ENCODE data around the gene ENDOD1.

The ENDOD1 gene

GRCh38 chr11:95156133-95156721 is 66.6 kb downstream of the ENDOD1 start:
- Histone ChIP-seq H3K4me3 (ENCODE audit: severe bottlenecking) (no peak overlapping the region), H3K27ac (ENCODE audit: poor library complexity, severe bottlenecking) (no peak overlapping the region), H3K36me3 (ENCODE audit: low read depth) (no peaks in the 10 kb centered on the region), H3K27me3 (ENCODE audit: insufficient read depth, poor library complexity, severe bottlenecking) (no peaks in the 10 kb centered on the region), H3K4me1 (ENCODE audit: insufficient read depth, poor library complexity, severe bottlenecking) (no peaks in the 10 kb centered on the region), H3K9me3 (ENCODE audit: severe bottlenecking) (no peaks in the 10 kb centered on the region)
- ATAC-seq (ENCODE audit: low read depth) (no peak), DNase-seq (ENCODE audit: low spot score) (no peak)
- no peak for TF ChIP-seq CTCF (IDR thresholded peaks at IDR 0.05; ENCODE audit: poor library complexity, severe bottlenecking)

GRCh38 chr11:95156916-95157541 is 67.4 kb downstream of the ENDOD1 start:
- DNase-seq (ENCODE audit: low spot score) (no peak), ATAC-seq (ENCODE audit: low read depth) (no peak)
- Histone ChIP-seq H3K9me3 (ENCODE audit: severe bottlenecking) (no peaks in the 10 kb centered on the region), H3K27ac (ENCODE audit: poor library complexity, severe bottlenecking) (no peak overlapping the region), H3K36me3 (ENCODE audit: low read depth) (no peaks in the 10 kb centered on the region), H3K27me3 (ENCODE audit: insufficient read depth, poor library complexity, severe bottlenecking) (no peaks in the 10 kb centered on the region), H3K4me3 (ENCODE audit: severe bottlenecking) (no peak overlapping the region), H3K4me1 (ENCODE audit: insufficient read depth, poor library complexity, severe bottlenecking) (no peaks in the 10 kb centered on the region)
- TF ChIP-seq CTCF (IDR thresholded peaks at IDR 0.05; ENCODE audit: poor library complexity, severe bottlenecking) = no peak

GRCh38 chr11:95157824-95158223 is 68.2 kb downstream of the ENDOD1 start:
- TF ChIP-seq CTCF (IDR thresholded peaks at IDR 0.05; ENCODE audit: poor library complexity, severe bottlenecking) = no peak
- DNase-seq (ENCODE audit: low spot score) (no peak), ATAC-seq (ENCODE audit: low read depth) (no peak)
- no peak overlapping the region for H3K27ac ChIP-seq (ENCODE audit: poor library complexity, severe bottlenecking)
- no peaks in the 10 kb centered on the region for H3K27me3 ChIP-seq (ENCODE audit: insufficient read depth, poor library complexity, severe bottlenecking)
- H3K4me1 ChIP-seq (ENCODE audit: insufficient read depth, poor library complexity, severe bottlenecking) = no peaks in the 10 kb centered on the region
- no peak overlapping the region for H3K4me3 ChIP-seq (ENCODE audit: severe bottlenecking)
- no peaks in the 10 kb centered on the region for H3K36me3 ChIP-seq (ENCODE audit: low read depth)
- H3K9me3 ChIP-seq (ENCODE audit: severe bottlenecking) = no peaks in the 10 kb centered on the region

- H3K9me3 ChIP-seq (ENCODE audit: severe bottlenecking) = no peaks in the 10 kb centered on the region
- no peak for TF ChIP-seq CTCF (IDR thresholded peaks at IDR 0.05; ENCODE audit: poor library complexity, severe bottlenecking)
- H3K27me3 ChIP-seq (ENCODE audit: insufficient read depth, poor library complexity, severe bottlenecking) = no peaks in the 10 kb centered on the region
- ATAC-seq (ENCODE audit: low read depth) = no peak
- no peak for DNase-seq (ENCODE audit: low spot score)
- no peak overlapping the region for H3K4me3 ChIP-seq (ENCODE audit: severe bottlenecking)
- no peaks in the 10 kb centered on the region for H3K4me1 ChIP-seq (ENCODE audit: insufficient read depth, poor library complexity, severe bottlenecking)
- H3K36me3 ChIP-seq (ENCODE audit: low read depth) = no peaks in the 10 kb centered on the region
- no peak overlapping the region for H3K27ac ChIP-seq (ENCODE audit: poor library complexity, severe bottlenecking)
Measured at GRCh38 chr11:95161248-95161647, 71.6 kb downstream of the ENDOD1 start.

- no peak for DNase-seq (ENCODE audit: low spot score)
- no peak for ATAC-seq (ENCODE audit: low read depth)
- H3K9me3 ChIP-seq (ENCODE audit: severe bottlenecking) = no peaks in the 10 kb centered on the region
- no peak overlapping the region for H3K27ac ChIP-seq (ENCODE audit: poor library complexity, severe bottlenecking)
- no peaks in the 10 kb centered on the region for H3K36me3 ChIP-seq (ENCODE audit: low read depth)
- TF ChIP-seq CTCF (IDR thresholded peaks at IDR 0.05; ENCODE audit: poor library complexity, severe bottlenecking) = no peak
- no peak overlapping the region for H3K4me3 ChIP-seq (ENCODE audit: severe bottlenecking)
- no peaks in the 10 kb centered on the region for H3K4me1 ChIP-seq (ENCODE audit: insufficient read depth, poor library complexity, severe bottlenecking)
- H3K27me3 ChIP-seq (ENCODE audit: insufficient read depth, poor library complexity, severe bottlenecking) = no peaks in the 10 kb centered on the region
Measured at GRCh38 chr11:95163106-95163505, 73.5 kb downstream of the ENDOD1 start.
